ENCODE measurements around the gene XIRP2. TPM values are rescaled to one million over a fixed set of nuclear protein-coding genes. Genes with fewer than 3 reads are reported as not detected.

The XIRP2 gene
- total RNA-seq, 1 experiment from 2014 or later: not detected

GRCh38 chr2:167015806-167016205 is 127.5 kb downstream of the XIRP2 start:
- Histone ChIP-seq H3K27me3 (ENCODE audit: insufficient read depth, low read length) (no peaks in the 10 kb centered on the region), H3K9me3 (ENCODE audit: control insufficient read depth in 1 of 2, insufficient read depth in 1 of 2, low read depth in 1 of 2, low read length in 2 of 2) (peaks cover 0 to 4% of the 10 kb centered on the region in 2 experiments; a peak in 1 of 4 replicates), H4K20me1 (ENCODE audit: insufficient read depth) (no peaks in the 10 kb centered on the region), H3K4me2 (ENCODE audit: low read length) (no peak overlapping the region), H3K9me2 (ENCODE audit: insufficient read depth) (no peaks in the 10 kb centered on the region), H3K9ac (ENCODE audit: low read length) (no peak overlapping the region), H3K36me3 (ENCODE audit: control insufficient read depth in 1 of 2, insufficient read depth in 2 of 2, low read length in 2 of 2) (no peaks in the 10 kb centered on the region), H3K27ac (ENCODE audit: low read depth, low read length) (no peak overlapping the region), H3K79me2 (ENCODE audit: insufficient read depth, low read length) (no peaks in the 10 kb centered on the region), H3K4me1 (ENCODE audit: control insufficient read depth in 1 of 2, insufficient read depth in 2 of 2, low read length in 2 of 2) (no peaks in the 10 kb centered on the region; a peak in 1 of 4 replicates), H3K4me3 (replicated peaks in 1 of 2; ENCODE audit: low read depth in 1 of 2, low read length in 2 of 2) (no peak overlapping the region), H2AFZ (ENCODE audit: low read depth, low read length, poor library complexity, severe bottlenecking) (no peak overlapping the region)
- BruUV-seq (replicated peaks): no TSS peak
- no peak for DNase-seq (ENCODE audit: low read depth, low spot score)
- RAD21 ChIA-PET (ENCODE audit: low non-redundant PET in 1 of 2, low total read pairs in 2 of 2, uncharacterized antibody in 2 of 2, unreplicated experiment in 2 of 2): no interaction called here
- intact Hi-C loops (cut with micrococcal nuclease): no loop called here
- CTCF ChIA-PET: no interaction called here
- POLR2A ChIA-PET: no interaction called here
- no peak for TF ChIP-seq SRF (IDR thresholded peaks at IDR 0.05; ENCODE audit: low read depth)
- TF ChIP-seq ELF1 (IDR thresholded peaks at IDR 0.05; ENCODE audit: borderline replicate concordance, low read depth): no peak
- no peak for TF ChIP-seq EGR1 (IDR thresholded peaks at IDR 0.05; ENCODE audit: low read depth)
- no peak for TF ChIP-seq REST (IDR thresholded peaks at IDR 0.05; ENCODE audit: low read depth)
- no peak for TF ChIP-seq JUND (IDR thresholded peaks at IDR 0.05)
- TF ChIP-seq EZH2 (IDR thresholded peaks at IDR 0.05): no peak
- TF ChIP-seq RAD21 (IDR thresholded peaks at IDR 0.05; ENCODE audit: low read depth): no peak
- TF ChIP-seq ZNF274 (IDR thresholded peaks at IDR 0.05; ENCODE audit: low read depth, low read length): no peak
- TF ChIP-seq SIN3A (IDR thresholded peaks at IDR 0.05; ENCODE audit: low read depth): no peak
- TF ChIP-seq CTCF (IDR thresholded peaks at IDR 0.05 in 2 of 3, conservative IDR thresholded peaks at IDR 0.05 in 1 of 3; ENCODE audit: borderline replicate concordance in 1 of 3, insufficient read depth in 1 of 3, low read depth in 2 of 3, low read length in 2 of 3): no peak
- no peak for TF ChIP-seq FOSL1 (IDR thresholded peaks at IDR 0.05; ENCODE audit: low read depth)
- no peak for TF ChIP-seq YY1 (IDR thresholded peaks at IDR 0.05; ENCODE audit: extremely low read depth, insufficient replicate concordance, low read depth, low read length)
- TF ChIP-seq CEBPB (IDR thresholded peaks at IDR 0.05; ENCODE audit: low read depth): no peak
- TF ChIP-seq MAX (IDR thresholded peaks at IDR 0.05): no peak
- no peak for ATAC-seq
